NCI-H2227 (cell line): ENCODE data around the gene SECISBP2L.
"Not testable (repeated sequence)": the region's sequence is repeated elsewhere in the genome, so short reads cannot be mapped to it uniquely, and the experiment has no call there.

Experiments used
- DNase-seq: peaks from one replicate; lab custom pipeline; 2025; ENCODE audit not compliant: unreplicated experiment; lab: John Stamatoyannopoulos, UW

SECISBP2L gene, protein sequence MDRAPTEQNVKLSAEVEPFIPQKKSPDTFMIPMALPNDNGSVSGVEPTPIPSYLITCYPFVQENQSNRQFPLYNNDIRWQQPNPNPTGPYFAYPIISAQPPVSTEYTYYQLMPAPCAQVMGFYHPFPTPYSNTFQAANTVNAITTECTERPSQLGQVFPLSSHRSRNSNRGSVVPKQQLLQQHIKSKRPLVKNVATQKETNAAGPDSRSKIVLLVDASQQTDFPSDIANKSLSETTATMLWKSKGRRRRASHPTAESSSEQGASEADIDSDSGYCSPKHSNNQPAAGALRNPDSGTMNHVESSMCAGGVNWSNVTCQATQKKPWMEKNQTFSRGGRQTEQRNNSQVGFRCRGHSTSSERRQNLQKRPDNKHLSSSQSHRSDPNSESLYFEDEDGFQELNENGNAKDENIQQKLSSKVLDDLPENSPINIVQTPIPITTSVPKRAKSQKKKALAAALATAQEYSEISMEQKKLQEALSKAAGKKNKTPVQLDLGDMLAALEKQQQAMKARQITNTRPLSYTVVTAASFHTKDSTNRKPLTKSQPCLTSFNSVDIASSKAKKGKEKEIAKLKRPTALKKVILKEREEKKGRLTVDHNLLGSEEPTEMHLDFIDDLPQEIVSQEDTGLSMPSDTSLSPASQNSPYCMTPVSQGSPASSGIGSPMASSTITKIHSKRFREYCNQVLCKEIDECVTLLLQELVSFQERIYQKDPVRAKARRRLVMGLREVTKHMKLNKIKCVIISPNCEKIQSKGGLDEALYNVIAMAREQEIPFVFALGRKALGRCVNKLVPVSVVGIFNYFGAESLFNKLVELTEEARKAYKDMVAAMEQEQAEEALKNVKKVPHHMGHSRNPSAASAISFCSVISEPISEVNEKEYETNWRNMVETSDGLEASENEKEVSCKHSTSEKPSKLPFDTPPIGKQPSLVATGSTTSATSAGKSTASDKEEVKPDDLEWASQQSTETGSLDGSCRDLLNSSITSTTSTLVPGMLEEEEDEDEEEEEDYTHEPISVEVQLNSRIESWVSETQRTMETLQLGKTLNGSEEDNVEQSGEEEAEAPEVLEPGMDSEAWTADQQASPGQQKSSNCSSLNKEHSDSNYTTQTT

DNA sequence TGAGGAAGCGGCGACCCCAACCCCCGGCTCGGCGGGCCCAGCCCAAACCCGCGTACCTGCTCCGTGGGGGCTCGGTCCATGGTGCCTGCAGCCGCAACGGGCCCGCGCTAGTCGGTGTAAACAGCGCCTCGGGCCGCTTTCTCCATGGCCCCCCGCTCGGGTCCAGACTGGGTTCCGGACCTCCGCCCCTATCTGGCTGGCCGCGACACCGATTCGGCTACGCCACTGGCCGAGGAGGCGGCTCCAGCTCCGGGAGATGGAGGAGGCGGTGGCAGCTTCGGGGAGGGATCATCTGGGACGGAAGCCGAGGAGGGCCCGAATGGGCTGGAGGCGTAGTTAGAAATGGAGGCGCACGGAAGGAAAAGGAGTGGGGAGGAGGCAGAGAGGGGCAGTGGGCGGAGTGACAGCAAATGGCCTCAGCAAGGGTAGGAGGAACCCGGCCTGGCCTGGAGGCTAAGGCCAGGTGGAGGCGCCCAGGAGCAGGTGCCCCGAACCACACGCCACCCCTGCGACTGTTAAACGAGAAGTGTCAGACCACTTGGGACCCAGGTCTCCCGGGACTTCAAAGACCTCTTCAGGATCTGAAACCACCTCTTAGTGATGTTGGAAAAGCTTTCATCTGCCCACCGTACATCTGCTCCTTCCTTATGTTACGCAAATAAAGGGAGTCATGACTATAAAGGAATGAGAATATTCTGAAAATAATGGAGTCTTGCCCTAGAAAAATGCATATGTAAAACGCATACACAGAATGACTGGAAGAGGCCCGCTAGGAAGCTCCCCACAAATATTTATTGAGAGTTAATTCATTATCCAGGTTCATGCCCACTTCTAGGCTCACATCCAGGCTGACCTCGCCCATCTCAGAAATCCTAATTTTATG is at the start of gene SECISBP2L:
Gene SECISBP2L, minus strand, starts transcription at position 227 of the 883 bp plus-strand sequence. Its CDS starts 147 bp downstream, at position 80.
- DNase-seq: peak; percentile 92

DNA sequence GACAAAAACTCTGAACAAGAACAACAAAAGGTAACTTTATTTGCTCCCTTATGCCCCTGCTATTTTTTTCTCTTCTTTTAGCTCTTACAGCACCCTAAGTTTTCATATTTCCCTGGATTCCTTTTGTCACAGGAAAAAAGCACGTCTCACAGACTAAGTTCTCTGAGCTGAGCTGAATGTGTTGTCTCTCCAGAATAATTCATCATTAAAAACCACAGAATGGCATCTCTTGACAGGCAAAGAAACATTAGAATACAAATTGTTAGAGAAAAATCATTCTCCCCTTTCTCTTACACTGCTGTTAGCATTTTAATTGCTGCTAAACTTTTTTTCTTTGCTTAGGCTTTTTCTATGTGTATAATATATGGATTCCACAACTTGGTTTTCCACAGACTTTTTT is 48.7 kb upstream of the SECISBP2L start:
- DNase-seq: no peak

DNA sequence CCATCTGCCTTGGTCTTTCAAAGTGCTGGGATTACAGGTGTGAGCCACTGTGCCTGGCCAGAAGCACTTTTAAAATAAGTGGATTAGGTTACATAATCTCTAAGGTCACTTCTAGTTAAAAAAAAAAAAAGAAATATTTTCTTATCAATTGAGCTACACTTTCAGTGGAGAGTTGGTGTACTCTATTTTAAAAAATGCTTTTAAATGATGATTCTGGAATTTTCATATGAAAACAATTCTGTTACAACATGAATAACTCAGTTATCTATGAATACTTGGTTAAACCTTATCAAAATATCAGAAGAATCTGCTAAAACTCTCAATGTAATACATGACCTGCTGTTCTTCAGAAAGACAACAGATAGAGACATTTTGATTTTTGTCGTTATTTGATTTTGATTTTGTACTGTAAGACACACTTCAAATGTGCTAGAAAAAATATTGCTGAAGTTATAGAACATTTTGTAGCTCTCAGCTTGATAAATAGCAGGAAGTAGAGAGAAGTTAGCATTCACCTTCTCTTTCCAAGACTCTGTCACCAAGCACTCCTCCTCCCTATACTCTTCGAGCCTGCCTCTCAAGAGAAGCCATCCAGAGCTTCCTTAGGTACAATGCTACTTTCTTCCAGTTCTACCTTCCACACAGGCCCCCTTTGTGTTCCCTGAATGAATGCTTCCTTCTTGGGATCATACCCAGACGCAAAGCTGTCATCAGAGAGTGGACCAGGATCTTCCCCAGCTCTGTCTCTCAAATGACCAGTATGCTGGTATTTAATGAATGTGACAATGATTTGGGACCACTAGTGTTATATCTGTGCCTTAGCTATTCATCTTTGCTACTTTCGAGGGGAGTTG is 47.2 kb upstream of the SECISBP2L start:
- no peak for DNase-seq

DNA sequence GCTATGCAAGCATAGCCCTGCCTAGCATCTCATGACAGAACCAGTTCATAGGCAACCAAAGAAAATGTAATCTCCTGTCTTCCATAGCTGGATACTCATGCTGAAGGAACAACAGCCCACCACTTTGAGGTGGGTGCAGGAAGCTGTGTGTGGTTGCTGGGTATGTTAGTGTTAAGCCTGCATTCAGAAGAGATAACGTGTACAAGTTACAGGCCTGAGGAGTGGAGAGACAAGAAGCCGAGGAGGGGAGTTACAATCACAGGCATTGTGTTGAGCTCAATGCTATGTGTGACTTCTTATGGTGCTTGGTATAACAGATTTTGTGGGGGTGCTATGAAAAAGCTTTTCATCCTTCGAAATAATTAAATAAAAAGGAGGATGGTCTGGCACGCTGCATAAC is 42.8 kb upstream of the SECISBP2L start:
- no peak for DNase-seq

DNA sequence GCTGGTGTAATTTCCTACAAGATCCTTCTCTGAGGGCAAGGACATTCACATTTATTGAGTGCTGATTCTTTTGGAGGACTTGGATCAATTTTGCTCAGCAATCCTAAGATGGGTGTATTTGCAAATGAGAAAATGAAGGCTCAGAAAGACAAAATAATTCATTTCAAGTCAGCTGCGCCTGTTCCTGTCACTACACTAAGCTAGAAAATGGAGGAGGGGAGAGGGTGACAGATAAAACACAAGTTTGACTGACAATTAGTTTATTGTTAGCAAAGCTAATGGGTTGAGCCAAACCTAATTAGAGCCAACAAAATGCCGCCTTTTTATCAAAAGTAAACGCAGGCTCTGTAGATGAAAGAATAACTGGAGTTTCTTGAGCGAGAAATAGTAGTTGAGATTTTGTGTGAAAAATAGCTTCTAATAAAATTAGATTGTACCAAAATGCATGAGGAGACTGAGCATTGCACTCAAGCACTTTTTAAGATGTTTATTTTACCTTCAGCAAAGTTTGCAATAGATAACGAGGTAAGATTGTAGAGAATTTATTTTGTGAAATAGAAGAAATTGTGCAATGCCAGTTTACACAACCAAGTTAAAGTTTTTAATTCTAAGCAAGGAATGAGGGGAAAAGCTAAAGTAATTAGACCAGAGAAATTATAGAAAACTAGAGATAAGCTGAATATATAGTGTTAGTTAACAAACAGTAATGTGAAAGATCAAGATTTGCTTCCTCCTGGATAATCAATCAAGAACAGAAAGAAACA is 39.6 kb upstream of the SECISBP2L start:
- no peak for DNase-seq

DNA sequence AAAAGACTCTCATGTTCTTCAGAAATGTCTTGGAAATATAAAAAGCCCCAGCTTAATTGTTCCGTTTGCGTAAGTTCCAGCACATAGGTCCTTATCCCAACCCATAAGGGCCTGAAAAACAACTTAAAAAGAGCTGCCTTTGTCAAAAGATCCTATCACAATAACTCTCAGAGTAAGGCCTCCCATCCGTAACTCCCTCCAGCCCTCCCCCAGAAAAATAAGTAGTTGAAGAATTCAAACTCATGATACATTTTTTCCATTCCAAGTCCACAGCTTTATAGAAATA is 38.0 kb upstream of the SECISBP2L start:
- DNase-seq: no peak

DNA sequence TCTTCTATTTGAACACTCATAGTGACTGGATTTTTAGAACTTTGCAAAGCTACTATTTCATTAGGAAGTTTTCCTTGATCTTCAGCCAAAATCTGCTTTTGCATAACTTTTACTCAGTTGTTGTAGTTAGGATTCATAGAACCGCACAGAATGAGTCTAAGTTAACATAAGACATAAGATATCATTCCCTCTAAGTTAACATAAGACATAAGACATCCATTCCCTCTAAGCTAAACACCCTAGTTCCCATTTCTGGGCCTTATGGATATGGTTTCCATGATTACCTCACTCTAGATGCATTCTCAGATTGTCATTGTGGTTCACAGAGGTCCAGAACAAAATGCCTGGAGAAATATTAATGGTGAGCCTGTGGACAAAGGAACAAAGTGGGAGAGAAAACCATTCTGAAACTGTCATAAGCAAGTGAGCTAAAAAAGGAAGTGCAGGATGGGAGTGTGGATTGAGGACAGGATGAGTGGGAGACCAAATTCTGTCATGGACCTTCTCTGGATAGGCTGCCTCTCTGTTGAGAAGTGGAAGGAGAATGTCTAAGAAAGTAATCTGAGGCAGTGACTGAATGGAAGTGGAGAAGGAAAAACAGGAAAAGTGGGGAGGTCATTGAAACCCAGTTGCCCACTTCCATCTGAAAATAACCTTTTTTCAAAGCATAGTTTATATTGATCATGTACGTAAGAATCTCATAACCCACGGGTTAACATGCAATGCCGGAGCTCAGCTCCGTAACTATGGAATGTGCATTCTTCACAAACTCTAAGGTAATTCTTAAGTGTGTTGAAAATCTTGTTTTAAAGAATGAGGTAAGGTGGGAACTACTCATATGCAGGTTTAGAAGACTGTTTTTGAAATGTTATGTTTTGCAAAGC is 37.4 kb upstream of the SECISBP2L start:
- no peak for DNase-seq

DNA sequence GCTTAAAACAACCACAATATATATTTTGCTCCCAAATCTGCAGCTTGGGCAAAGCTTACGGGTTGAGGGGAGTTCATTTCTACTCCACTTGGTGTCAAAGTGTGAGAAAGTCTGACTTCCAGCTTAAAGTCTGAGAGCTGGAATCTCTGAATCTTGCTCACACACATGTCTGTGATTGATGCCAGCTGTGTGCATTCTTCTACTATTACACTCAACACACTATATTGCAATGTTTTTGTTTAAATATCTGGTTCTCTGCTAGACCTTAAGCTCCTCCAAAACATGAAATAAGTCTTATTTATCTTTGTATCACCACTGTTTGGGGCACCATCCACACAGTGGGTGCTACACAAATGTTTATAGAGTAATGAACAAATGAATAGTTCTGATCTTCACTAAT is 36.7 kb upstream of the SECISBP2L start:
- no peak for DNase-seq

DNA sequence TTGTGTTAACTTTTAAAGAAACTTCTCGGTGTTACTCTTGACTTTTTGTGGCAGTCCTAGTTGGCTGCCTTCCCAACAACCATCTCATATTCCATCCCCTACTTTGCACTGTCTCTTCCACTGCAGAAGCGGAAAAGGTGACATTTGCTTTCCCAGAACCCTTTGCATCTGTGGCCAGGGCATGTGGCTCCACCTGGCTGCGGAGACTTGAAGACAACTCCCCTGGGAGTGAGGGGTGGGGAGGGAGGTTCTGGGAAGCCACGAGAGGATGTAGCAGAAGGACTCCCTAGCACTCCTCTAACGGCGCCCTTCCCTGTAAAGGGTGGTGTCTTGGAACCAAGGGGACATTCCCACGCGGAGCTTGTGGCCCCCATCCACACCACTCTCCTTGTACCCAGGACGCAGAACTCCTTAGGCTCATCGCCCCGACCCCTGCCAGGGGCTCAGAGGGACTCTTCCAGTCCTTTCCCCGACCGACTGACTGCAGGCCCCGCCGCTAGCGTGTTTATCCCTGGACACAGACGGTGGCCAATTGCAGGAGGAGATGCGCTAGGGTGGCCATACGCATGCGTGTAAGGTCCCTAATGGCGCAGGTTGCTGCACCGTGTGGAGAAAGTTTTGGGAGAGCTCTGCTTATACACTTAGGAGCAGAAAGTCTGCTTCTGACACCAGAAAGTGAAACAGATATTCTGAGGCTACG is 33.2 kb upstream of the SECISBP2L start:
- DNase-seq: no peak

DNA sequence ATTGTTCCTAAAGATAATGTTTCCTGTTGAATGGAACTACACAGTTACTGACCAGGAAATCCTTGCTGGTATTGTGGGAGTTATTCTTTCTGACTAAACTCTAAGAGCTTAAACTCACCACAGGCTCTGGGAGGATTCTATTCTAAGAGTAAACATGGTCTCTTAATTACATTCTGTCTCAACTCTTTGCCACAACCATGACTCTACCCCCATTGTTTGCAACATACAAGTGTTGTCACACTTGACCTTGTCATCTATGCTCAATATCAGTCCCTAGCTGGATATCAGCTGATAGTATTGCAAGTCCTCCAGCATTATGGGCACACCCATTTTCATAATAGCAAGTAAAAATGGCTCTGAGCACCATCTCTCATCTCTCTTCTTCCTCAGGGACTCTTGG is 29.6 kb upstream of the SECISBP2L start:
- no peak for DNase-seq

DNA sequence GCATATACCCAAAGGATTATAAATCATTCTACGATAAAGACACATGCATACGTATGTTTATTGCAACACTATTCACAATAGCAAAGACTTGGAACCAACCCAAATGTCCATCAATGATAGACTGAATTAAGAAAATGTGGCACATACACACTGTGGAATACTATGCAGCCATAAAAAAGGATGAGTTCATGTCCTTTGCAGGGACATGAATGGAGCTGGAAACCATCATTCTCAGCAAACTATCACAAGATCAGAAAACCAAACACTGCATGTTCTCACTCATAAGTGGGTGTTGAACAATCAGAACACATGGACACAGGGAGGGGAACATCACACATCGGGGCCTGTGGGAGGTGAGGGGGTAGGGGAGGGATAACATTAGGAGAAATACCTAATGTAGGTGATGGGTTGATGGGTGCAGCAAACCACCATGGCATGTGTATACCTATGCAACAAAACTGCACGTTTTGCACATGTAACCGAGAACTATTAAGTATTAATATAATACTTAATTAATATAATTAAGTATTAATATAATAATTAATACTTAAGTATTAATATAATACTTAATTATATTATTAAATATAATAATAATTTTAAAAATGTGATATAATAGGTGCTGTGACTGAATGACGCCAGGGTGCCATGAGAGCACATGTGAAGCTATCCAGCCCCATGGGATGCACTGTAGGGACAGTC is 28.5 kb upstream of the SECISBP2L start:
- DNase-seq: not testable (repeated sequence)

DNA sequence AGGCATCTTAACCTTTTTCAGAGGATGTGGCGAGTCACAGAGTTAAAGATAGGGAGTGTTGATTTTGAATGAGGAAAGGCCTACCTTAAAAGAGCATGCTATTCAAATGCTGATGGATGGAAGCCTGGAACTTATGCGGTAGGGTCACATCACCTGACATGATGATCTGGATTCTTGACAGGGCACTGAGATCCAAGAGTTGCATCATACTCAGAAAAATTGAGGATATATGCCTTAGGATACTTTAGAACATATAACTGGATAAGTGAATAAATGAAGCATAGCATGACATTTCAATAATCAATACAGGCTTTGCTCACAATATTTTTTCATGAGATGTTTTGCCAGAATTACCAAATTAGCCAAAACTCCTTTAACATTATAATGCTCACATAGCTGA is 20.1 kb upstream of the SECISBP2L start:
- no peak for DNase-seq

DNA sequence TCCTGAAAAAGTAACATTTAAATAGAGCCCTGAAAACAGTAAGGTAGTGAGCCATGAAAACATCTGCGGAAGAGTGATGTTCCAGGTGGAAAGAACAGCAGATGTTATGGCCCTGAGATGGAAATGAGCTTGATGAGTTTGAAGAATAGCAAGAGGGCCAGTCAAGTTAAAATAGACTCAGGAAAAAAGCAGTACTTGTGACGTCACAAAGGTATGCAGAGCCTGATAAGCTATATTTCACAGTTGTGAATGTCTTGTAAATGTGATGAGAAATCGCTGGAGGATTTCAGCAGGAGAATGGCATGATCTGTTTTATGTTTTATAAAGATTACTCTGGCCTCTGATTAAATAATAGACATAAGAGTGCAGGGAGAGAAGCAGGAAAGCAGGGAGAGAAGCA is 18.6 kb upstream of the SECISBP2L start:
- no peak for DNase-seq

DNA sequence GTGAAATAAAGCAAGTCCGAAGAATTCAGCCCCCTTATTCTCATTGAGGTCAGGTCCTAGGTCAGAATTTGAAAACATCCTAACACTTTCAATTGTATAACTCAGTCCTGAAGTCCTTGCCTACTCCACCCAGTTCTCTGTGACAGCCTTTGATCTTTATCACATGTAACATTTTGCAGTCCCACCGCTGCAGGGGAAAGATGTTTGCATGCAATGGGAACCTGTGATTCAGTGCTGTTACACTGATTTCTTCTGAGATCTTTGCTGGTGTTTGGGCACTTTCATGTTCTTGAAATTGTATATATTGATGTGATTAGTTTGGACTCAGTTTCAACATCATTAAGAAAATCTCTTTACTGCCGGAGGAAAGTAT is 18.0 kb upstream of the SECISBP2L start:
- no peak for DNase-seq

DNA sequence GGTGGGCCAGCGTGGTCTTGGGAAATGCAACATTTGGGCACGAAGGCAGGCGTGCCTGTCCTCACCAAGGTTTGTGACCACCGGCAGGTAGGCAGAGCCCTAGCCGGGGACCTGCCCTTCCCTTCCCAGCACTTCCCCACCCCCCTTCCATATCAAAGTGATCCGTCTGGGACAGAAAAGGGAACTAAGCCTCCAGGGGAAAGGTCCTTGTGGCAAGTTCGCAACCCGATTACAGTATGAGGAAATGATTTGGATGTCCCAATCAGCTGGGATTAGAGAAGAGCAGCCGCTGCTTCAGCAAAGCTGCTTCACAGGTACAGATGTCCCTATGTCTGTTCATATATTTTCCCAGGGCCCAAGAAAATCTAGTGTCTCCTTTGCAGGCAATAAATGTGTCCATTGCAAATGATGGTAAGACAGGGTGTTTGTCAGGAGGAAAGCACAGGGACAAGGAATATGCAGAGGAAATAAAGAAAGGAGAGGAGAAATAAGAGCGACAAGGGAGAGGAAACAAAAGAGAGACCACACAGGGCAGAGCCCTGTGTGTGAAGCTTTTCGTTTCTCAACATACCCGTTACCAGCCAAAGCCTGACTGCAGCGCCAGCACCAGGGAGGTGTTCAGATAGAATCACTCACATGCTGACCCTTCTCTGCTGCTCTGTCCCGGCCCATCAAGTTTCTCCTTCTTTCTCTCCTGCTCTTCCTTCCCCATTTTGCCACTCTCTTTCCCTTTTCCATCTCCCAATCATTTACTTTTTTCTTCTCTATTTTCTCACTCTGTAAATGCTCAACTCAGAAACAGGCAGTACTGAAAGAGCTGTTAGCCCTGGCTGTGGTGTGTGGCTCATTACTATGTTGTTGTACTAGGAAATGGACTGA is 17.4 kb upstream of the SECISBP2L start:
- no peak for DNase-seq

DNA sequence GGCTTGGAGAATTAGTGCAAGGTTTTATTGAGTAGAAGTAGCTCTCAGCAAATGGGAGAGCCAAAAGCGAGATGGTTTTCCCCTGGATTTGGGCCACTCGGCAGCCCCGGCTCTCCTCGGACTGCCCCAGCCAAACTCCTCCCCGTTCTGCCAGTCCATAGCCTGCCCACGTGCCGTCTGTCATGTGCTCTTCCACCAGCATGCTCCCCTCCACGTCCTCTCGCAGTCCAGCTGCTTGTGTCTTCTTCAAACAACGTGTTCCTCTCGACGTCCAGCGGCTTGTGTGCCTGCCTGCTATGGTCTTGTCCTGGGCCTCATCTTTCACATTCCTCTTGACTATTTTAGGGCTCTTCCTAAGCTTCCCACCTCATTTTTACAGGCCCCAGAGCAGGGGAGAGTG is 16.7 kb upstream of the SECISBP2L start:
- no peak for DNase-seq
